Islet of Langerhans (tissue), 1 donor: Measurements from ENCODE around the gene ZC3H12A.

ENCODE experiments used
- FAIRE-seq: peaks from one replicate; lab custom pipeline; 2011; peaks lifted over from hg19 to GRCh38; lab: Jason Lieb, UNC

Gene ZC3H12A

DNA sequence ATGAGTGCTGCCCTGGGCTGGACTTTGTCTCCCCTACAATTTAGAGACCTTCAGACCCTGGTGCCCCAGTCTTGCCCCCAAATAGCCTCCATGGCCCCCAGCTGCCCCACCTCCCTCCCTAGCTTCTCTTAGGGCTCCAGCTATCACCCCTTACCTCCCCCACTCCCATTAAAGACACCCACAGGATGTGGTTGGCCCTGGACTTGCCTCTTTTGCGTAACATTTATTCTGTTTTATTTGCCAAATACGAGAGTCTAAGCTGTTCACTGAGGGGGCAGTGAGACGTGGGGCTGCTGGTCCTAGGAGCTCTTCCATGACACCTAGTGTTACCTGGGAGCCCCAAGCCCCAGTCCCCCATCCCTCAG, 4.5 kb downstream of the ZC3H12A start:
- no peak for FAIRE-seq

DNA sequence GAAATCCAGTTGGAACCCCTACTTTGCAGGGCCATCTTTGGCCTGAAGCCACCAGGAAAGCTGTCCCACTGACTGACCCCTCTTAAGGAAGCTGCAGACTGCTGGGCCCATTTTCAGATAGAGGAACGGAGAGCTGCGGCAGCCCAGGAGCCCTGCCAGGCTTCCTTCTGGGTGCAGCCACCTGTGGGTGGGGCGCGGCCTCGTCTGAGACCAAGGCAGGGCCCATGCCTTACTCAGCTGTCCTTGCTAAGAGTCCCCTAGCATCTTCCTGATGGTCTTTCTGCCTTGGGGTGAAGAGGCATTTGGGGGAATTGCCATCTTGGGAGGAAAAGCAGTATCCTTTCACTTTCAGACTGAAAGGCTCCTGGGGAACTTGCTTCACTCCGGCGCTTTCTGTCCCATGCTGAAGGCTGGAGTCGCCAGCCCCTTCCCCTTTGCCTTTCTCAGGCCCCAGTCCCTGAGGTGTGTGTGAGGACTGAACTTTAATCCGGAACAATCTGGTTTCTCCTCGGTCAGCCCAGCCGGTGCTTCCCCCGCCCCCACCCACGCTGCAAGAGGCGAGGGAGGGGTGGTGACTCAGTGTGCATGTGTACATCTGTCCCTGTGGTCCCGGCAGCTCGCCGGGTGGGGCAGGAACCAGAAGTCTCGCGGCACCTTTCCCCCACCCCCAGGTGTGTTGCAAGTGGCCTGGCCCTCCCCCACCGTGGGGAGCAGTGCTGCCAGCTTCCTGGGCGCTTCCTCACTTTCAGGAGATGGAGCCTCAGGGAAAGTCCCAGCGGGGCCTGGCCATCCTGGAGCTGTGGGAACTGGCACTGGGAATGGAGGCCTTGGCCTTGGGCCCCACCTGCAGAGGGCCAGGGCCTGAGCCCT, 5.1 kb downstream of the ZC3H12A start:
- no peak for FAIRE-seq

DNA sequence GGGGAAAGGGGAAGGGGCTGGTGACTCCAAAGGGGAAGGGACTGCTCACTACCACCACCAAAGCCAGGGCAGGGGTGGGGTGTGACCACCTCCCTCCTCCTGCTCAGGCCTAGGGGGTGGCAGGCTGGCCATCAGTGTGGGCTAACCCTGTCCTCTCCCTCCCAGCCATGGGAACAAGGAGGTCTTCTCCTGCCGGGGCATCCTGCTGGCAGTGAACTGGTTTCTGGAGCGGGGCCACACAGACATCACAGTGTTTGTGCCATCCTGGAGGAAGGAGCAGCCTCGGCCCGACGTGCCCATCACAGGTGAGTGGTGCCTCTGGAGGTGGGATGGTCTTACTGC, 5.7 kb downstream of the ZC3H12A start:
- FAIRE-seq: no peak

DNA sequence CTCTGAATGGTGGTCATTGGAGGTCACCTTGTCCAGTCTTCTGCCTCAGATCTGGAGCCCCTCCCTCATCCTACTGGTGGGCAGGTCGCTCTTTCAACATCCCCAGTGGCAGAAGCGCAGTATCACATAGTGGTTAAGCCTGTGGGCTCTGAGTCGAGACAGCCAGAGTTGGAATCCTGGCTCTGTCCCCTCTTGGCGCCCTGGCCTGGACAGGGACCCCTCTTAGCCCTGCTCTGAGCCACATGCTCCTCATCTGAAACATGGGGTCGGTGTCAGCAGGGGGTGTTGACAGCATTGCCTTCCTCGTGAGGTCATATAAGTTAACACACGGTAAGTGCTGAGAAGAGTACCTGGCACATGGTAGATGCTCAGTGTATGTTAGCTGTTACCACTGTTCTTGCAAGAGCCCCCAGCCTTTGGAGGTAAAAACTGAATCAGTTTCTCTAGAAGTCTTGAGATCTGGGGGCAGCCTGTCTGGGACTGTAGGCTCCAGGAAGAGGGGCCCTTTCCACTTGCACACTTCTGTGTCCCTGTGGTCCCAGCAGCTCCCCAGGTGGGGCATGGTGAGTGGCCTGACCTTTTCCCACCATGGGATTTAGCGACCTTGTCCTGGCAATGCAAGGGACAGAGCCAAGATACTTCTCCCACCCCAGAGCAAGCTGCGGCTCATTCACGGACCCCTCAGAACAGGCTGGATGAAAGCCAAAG, 6.4 kb downstream of the ZC3H12A start:
- FAIRE-seq: no peak

DNA sequence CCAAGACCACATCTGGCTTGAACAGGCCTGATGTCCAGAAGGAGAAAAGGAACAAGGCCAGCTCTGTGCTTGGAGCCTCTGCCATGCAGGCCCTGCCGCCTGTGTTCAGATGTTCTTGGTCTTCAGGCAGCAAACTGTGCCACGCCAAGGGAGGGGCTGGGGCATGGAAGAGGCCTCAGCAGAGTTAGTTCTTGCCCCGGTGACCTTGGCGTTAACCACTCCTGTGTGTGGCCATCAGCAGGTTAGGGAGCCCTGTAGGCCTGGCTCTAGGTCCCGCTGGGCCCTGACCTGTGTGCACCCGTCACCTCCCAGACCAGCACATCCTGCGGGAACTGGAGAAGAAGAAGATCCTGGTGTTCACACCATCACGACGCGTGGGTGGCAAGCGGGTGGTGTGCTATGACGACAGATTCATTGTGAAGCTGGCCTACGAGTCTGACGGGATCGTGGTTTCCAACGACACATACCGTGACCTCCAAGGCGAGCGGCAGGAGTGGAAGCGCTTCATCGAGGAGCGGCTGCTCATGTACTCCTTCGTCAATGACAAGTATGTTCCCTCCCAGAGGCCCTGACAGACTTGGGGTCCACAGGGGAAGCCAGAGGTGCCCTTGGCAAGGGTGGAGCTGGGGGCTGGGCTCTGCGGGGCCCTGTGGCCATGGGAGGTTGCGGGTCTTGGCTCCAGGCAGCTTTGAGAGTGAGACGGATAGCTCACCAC, 7.1 kb downstream of the ZC3H12A start:
- FAIRE-seq: no peak

DNA sequence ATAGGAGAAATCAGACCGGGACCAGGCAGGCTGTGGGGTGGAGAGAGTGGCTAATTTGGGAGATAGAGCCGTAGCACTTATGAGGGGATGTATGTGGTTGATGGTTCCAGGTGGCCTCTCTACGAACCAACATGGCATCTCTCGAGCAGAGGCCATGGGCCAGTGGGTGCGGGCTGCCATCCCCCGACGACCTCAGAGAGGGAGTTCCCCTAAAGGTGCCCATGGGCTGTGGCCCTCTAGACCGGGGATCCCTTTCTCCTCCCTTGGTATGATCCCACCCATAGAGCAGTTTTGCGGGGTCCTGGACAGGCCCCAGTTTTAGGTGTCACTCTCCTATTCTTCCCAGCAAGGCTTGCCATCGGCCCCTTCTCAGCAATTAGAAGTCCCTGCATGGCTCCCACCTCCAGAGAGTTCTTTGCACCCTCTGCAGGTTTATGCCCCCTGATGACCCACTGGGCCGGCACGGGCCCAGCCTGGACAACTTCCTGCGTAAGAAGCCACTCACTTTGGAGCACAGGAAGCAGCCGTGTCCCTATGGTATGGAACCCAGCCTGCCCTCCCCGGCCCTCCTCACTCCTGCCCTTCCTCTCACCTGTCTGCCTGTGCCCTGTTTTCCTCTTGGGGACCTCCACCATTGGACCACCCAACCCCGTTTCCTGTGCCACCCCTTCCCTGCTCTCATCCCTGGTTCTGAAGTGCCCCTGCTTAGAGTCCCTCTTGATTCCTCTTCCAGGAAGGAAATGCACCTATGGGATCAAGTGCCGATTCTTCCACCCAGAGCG, 7.8 kb downstream of the ZC3H12A start:
- FAIRE-seq: no peak

DNA sequence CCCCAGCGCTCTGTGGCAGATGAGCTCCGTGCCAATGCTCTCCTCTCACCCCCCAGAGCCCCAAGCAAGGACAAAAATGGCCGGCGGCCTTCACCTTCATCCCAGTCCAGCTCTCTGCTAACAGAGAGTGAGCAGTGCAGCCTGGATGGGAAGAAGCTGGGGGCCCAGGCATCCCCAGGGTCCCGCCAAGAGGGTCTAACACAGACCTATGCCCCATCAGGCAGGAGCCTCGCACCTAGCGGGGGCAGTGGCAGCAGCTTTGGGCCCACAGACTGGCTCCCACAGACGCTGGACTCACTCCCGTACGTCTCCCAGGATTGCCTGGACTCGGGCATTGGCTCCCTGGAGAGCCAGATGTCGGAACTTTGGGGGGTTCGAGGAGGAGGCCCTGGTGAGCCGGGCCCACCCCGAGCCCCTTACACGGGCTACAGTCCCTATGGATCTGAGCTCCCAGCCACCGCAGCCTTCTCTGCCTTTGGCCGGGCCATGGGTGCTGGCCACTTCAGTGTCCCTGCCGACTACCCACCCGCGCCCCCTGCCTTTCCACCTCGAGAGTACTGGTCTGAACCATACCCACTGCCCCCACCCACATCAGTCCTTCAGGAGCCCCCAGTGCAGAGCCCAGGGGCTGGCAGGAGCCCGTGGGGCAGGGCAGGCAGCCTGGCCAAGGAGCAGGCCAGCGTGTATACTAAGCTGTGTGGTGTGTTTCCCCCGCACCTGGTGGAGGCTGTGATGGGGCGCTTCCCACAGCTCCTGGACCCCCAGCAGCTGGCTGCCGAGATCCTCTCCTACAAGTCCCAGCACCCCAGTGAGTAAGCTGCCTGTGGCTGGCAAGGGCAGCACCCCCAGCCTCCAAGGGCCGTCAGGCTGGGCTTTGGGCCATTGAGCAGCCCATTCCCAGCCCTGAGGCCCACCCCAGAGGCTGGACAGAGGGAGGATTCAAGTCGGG, 8.7 kb downstream of the ZC3H12A start:
- FAIRE-seq: no peak

DNA sequence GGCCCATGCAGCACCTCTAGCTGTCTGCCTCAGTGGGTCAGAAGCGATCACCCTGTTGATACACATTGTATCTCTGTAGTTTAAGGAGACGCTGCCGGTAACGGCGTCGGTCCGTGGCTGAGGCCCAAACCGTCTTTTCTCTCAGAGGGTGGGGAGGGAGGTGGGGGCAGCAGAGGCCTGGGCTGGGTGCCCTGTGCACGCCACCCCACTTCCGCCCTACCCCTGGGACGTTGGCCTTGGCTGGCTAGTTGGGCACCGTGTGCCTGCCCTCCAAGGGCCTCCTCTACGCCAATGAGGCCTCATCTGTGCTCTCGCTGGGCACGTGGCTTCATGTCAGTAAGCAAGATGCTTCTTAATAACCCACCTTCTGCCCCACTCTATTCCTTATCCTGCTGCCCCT, 9.4 kb downstream of the ZC3H12A start:
- FAIRE-seq: no peak

DNA sequence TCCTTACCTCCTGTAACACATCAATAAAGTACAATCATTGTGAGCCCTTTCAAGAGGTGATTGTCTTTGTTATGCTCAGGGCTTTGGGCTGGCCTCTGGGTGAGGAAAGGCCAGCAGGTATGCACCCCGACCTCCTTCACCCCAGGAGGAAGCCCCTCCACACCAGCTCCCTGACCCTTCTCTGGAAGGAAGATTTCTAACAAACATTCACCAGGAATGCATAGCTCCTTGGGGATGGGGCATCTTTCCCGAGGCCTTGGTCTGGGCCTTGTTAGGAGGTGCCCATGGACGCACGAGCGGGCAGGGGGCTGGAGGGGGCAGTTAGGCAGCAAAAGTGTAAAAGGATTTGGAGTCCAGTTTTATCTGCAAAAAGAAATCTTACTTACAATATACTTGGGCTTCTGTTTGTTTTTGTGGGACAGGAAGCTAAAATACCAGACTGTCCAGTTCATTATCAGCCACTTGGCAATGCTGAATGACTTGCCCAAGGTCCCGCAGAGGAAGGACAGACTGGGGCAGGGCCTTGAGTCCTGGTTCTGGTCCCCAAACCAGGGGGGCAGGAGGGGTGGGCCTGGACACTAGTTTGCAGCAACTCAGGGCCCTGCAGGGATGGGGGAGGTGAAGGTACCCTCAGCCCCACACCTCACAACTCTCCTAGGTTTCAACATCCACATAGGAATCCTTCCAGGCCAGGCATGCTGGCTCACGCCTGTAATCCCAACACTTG, 10.1 kb downstream of the ZC3H12A start:
- FAIRE-seq: no peak

DNA sequence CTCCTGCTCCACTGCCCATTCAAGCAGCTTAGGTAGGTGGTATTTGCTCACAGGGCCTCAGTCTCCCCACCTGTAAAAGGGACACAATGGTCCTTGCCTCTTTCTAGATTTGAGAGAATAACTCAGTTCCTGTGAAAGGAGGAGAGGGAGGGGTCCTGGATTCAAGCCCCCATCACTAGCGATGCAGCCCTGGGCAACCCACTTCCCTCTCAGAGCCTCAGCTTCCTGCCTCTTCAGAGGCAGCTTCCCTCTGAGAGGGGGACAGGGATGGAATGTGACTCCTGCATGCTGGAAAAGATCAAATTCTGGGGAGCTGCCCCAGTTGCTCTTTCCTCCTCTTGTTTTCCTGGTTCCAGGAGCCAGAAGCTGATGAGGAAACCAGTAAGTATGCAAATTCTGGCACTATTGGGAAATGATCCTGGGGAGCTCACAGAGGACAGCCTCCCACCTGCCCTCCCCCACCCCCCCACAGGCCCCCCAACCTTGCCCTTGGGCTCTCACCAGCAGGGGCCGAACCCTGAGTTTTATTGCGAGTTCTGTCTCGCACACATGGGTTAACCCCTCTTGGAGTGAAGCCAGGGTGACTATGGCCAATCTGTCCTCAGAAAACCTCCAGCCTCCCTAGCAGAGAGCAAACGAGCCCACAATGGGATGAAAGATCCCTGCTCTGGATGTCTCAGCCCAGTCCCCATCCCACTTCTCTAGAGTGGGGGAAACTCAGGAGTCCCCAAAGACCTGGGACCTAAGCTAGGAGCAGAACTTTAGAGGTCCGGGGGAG, 11.7 kb downstream of the ZC3H12A start:
- no peak for FAIRE-seq

DNA sequence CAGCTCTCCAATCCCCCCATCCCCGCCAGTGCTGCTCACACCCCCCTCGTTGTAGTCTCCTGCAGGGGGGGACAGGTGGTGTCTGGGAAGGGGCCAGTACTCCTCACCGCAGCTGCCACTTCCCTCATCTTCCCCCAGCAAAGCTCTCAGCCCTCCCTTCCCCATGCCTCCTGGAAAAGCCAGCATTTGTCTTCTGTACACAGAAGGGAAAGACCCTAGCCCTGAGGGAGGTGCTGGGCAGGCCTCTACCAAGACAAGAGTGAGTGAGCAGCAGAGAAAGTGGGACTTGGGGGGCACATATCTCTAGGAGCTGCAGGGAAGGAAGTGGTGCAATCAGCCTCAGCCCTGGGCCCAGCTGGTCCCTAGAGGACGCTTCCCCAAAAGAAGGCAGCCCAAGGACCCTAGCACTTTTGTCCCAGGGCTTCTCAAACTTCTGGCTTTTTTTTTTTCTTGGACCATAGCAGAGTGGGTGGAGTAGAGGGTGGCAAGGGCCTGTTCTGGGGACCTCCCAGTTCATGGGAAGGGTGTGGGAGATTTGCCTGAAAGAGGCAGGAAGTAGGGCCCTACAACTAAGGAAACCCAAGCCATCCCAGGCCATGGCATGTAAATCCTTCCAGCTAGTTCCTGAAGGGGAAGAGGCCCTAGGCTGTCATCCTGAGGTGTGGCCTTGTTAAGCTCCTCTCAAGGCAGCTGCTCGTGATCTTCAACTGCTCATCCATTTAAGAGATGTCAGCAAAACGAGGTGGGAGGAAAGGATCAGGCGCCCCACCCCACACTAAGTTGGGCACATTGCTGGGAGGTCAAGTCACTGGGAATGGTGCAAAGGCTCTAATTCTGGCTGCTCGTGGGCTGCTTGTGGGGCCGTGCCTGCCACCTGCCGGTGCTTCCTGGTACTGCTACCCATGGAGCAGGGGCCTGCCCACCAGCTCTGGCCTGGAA, 12.6 kb downstream of the ZC3H12A start:
- no peak for FAIRE-seq

DNA sequence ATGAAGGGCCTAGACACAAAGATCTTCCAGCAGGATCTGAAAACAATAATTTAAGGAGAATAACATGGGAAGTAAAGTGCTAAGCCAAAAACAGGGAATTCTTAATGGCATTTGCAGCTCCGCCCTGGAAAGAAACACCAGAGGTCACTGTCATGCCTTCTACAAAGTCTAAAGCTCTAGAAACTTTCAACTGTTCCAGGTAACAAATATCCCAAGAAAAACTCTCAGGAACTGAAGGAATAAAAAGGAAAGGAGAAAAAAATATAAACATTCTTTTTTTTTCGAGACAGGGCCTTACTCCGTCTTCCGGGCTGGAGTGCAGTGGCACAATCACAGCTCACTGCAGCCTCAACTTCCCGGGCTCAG, 13.2 kb downstream of the ZC3H12A start:
- no peak for FAIRE-seq

DNA sequence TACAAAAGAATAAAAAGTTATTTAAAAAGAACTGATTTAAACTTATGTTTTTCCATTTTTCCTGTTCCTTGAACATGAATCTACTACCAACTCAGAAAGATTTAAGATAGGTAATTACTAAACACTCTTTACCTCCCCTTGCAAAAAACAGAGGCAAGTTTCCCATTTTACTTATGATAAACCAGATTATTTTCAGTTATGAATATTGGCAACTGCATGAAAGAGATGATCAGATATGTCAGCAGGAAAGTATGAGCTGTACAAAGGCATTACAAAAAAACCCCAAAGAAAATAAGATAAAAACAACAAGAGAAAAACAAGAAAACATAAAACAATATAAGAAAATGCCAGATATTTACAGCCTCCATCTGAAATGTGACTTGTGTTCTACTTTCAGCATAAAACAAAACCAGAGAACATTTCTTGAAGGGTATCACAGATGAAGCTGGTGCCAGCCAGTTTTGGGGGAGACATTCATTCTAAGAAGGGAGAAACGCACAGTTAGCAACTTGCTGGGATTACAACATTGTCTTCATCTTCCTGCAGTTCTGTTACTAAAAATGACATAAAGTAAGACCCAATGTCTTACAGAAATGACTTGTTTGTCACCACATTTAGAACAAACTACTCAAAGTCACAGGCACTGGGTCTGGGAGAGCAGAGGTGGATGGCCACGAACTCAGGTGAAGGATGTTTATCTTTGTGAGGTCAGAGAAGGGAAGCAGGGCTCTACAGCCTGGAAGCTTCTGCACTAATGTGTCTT, 19.1 kb downstream of the ZC3H12A start:
- no peak for FAIRE-seq

DNA sequence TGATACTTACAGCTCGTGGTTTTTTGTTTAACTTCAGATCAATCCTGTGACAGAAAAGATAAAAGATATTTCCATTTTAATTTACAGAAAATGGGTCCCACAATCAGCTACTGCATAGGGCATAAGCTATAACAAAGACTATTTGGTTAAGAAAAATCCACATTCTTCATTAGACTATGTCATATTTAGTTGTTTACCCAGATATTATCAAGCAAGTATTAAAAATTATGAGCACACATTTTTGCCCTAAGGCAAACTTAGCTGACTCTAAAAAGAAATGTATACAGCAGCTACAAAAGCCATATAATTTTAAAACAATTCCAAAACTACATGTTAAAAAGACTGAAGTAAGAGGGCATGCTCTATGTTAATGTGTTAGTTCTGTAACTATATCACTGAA, 21.5 kb downstream of the ZC3H12A start:
- FAIRE-seq: peak; percentile 45

DNA sequence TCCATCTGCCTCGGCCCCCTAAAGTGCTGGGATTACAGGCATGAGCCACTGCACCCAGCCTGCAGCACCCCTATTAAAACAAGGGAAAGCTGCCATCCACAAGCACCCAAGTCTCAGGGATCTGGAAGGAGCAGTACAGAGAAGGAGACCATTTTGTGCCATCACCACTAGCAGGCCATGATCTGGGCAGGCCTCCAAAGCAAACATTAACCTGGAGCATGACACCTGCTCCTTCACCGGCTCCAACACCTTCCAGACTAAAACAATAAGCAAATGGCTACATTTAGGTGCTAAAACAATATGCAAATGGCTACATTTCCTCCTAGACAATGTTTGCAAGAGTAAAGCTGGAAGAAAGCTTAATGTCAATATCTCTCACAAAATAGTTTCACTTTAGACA, 23.5 kb downstream of the ZC3H12A start:
- peak; percentile 86 for FAIRE-seq

DNA sequence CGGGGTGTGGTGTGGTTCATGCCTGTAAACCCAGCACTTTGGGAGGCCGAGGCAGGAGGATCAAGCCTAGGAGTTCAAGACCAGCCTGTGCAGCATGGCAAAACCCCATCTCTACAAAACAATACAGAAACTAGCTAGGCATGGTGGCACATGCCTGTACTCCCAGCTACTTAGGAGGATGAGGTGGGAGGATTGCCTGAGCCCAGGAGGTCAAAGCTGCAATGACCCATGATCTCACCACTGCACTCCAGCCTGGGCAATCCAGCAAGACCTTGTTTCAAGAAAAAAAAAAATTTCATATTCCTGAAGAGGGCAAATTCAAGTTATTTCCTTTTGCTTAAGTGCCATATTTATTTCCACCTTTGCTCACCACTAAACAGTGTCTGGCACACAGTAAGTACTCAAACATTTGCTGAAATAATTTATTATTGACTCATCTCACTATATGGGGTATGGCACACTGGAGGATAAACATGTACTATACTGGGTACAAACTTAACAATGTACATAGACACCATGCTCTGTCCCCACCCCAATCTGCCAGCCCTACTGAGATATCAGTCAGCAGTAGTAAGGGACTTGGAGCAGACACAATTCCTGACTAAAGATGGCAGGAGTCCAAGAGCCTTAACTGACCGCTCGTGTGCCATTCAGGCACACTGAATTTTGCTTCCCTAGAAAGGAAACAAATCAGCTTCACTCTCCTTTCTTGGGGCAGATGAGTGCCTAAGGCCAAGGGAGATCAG, 24.7 kb downstream of the ZC3H12A start:
- FAIRE-seq: no peak

DNA sequence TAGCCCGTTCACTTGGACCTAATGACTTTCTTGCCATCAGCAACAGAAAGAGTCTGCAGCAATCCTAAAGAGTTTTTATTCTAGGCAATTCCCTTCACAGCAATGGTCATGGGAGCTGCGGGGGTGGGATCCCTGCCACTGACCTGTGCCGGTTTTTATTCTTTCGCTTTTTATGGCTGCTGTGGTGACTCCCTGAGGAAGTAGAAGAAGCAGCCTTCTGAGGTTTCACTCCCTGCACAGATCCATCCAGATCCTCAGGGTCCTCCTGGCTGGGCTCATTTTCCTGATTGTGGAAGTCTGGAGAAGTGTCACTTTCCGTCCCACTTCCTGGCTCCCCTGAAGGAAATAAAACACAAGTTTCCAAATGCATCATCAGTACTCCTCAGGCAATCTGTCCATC, 27.3 kb downstream of the ZC3H12A start:
- FAIRE-seq: no peak
